ENCODE measurements around the gene FNBP1L. TPM values are rescaled to one million over a fixed set of nuclear protein-coding genes. Genes with fewer than 3 reads are reported as not detected.
A peak's percentile ranks its signal among the peaks of the same experiment; 100 is the strongest.

Gene FNBP1L
- total RNA-seq, 1 donor from 2014 or later = 162 TPM

DNA sequence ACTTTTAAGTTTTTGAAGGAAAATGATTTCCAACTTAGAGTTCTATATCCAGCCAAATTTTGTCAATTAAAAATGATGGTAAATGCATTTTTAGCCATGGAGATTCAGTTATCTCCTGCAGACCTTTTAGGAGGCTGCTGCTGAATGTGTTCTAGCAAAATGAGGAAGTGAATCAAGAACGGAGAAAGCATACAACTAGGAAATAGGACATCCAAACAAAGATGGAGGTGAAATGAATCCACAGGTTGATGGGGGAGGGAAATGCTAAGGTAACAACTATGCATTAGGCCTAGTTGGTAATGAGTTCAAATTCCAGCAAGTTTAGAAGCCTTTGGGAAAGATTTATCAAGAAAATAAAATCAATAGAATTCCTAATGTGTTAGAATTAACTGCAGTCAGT, 80.5 kb downstream of the FNBP1L start:
- peaks cover 27% of the 10 kb centered on the region for H3K79me2 ChIP-seq (ENCODE audit: low read depth)
- H3K27me3 Mint-ChIP-seq (ENCODE audit: insufficient read depth, low read depth) = no peaks in the 10 kb centered on the region
- H3K9ac ChIP-seq = no peak overlapping the region
- TF ChIP-seq, protein P1, sequence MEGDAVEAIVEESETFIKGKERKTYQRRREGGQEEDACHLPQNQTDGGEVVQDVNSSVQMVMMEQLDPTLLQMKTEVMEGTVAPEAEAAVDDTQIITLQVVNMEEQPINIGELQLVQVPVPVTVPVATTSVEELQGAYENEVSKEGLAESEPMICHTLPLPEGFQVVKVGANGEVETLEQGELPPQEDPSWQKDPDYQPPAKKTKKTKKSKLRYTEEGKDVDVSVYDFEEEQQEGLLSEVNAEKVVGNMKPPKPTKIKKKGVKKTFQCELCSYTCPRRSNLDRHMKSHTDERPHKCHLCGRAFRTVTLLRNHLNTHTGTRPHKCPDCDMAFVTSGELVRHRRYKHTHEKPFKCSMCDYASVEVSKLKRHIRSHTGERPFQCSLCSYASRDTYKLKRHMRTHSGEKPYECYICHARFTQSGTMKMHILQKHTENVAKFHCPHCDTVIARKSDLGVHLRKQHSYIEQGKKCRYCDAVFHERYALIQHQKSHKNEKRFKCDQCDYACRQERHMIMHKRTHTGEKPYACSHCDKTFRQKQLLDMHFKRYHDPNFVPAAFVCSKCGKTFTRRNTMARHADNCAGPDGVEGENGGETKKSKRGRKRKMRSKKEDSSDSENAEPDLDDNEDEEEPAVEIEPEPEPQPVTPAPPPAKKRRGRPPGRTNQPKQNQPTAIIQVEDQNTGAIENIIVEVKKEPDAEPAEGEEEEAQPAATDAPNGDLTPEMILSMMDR (IDR thresholded peaks at IDR 0.05) = no peak
- TF ChIP-seq EZH2phosphoT487 (IDR thresholded peaks at IDR 0.05) (no peak), EZH2 (IDR thresholded peaks at IDR 0.05) (no peak)
- H3K27ac ChIP-seq = peak overlapping the region; percentile 20
- no peaks in the 10 kb centered on the region for H3K9me3 ChIP-seq (ENCODE audit: low read depth)
- H3K9me3 Mint-ChIP-seq = no peaks in the 10 kb centered on the region
- H2AFZ ChIP-seq (replicated peaks) = no peak overlapping the region
- H3K4me2 ChIP-seq = no peak overlapping the region
- peaks cover 31% of the 10 kb centered on the region for H3K36me3 Mint-ChIP-seq
- no peaks in the 10 kb centered on the region for H3K4me1 ChIP-seq
- H3K4me3 Mint-ChIP-seq = no peak overlapping the region
- H3K36me3 ChIP-seq = peaks cover 32% of the 10 kb centered on the region
- no peak overlapping the region for H3K27ac Mint-ChIP-seq
- peaks cover 16% of the 10 kb centered on the region for H4K20me1 ChIP-seq (ENCODE audit: low read depth)
- no peak overlapping the region for H3K4me3 ChIP-seq
- H3F3A ChIP-seq (ENCODE audit: low read depth) = peaks cover 10% of the 10 kb centered on the region
- no peak for DNase-seq (ENCODE audit: low spot score)
- H3K27me3 ChIP-seq = no peaks in the 10 kb centered on the region
- no peaks in the 10 kb centered on the region for H3K4me1 Mint-ChIP-seq

DNA sequence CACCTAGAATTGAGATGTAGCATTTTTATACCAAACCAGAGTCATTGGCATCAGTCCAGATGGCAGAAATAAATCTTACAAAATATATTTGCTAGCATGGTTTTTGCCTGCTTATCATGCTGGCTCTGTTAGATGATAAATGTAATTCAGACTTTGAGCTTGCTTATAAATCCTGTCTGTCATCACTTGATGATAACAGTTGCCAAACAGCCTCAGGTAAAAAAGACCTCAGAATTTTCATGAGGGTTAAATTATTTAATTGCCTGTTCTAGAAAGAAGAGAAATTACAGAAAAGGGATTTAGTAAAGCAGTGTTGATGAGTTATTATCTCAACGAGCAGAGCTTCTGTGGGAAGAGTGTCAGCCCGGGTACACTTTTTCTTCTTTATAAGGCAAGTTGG, 83.3 kb downstream of the FNBP1L start:
- no peaks in the 10 kb centered on the region for H3K4me1 ChIP-seq
- H3K79me2 ChIP-seq (ENCODE audit: low read depth) = peaks cover 5% of the 10 kb centered on the region
- peaks cover 32% of the 10 kb centered on the region for H3F3A ChIP-seq (ENCODE audit: low read depth)
- H2AFZ ChIP-seq (replicated peaks) = no peak overlapping the region
- H3K36me3 Mint-ChIP-seq = peaks cover 29% of the 10 kb centered on the region
- no peak overlapping the region for H3K4me3 Mint-ChIP-seq
- no peak overlapping the region for H3K9ac ChIP-seq
- H3K36me3 ChIP-seq = peaks cover 49% of the 10 kb centered on the region
- H3K27ac ChIP-seq = no peak overlapping the region
- H4K20me1 ChIP-seq (ENCODE audit: low read depth) = peaks cover 8% of the 10 kb centered on the region
- H3K4me1 Mint-ChIP-seq = no peaks in the 10 kb centered on the region
- no peak overlapping the region for H3K4me2 ChIP-seq
- no peaks in the 10 kb centered on the region for H3K27me3 ChIP-seq
- H3K4me3 ChIP-seq = no peak overlapping the region
- H3K27me3 Mint-ChIP-seq (ENCODE audit: insufficient read depth, low read depth) = no peaks in the 10 kb centered on the region
- no peak for DNase-seq (ENCODE audit: low spot score)
- no peaks in the 10 kb centered on the region for H3K9me3 ChIP-seq (ENCODE audit: low read depth)
- TF ChIP-seq EZH2phosphoT487 (IDR thresholded peaks at IDR 0.05) (no peak), EZH2 (IDR thresholded peaks at IDR 0.05) (no peak)
- TF ChIP-seq, protein P1 (IDR thresholded peaks at IDR 0.05) = no peak
- H3K27ac Mint-ChIP-seq = no peak overlapping the region
- no peaks in the 10 kb centered on the region for H3K9me3 Mint-ChIP-seq

DNA sequence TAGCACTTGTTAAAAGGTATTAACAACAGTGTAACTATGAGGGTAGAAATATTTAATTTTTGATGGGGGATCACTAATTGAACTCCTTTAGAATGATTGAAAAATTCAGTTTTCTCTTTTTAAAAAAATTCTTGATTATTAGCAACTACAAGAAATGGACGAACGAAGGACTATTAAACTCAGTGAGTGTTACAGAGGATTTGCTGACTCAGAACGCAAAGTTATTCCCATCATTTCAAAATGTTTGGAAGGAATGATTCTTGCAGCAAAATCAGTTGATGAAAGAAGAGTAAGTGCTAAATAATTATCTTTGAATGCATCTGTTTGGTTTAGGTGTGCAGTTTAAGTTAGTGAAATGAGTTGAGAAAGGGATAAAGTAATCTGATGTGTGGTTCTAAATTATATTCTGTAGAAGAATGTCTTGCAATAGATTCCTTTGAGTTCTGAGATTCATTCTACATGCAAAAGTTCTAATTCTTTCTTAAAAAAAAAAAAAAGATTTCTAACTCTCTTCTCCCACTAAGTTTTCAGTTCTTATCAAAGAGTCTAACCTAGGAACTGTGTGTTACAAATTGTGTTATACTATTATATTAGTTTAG, 85.0 kb downstream of the FNBP1L start:
- no peak overlapping the region for H3K27ac ChIP-seq
- no peaks in the 10 kb centered on the region for H3K27me3 ChIP-seq
- TF ChIP-seq, protein P1 (IDR thresholded peaks at IDR 0.05) = no peak
- TF ChIP-seq EZH2phosphoT487 (IDR thresholded peaks at IDR 0.05) = no peak
- no peak for TF ChIP-seq EZH2 (IDR thresholded peaks at IDR 0.05)
- H3F3A ChIP-seq (ENCODE audit: low read depth) = peaks cover 46% of the 10 kb centered on the region
- Mint-ChIP-seq H3K9me3 (no peaks in the 10 kb centered on the region), H3K27ac (no peak overlapping the region), H3K4me1 (no peaks in the 10 kb centered on the region), H3K27me3 (ENCODE audit: insufficient read depth, low read depth) (no peaks in the 10 kb centered on the region), H3K36me3 (peaks cover 31% of the 10 kb centered on the region), H3K4me3 (no peak overlapping the region)
- peaks cover 5% of the 10 kb centered on the region for H3K79me2 ChIP-seq (ENCODE audit: low read depth)
- H3K9me3 ChIP-seq (ENCODE audit: low read depth) = no peaks in the 10 kb centered on the region
- H3K4me1 ChIP-seq = no peaks in the 10 kb centered on the region
- H3K4me2 ChIP-seq = no peak overlapping the region
- no peak overlapping the region for H3K9ac ChIP-seq
- H4K20me1 ChIP-seq (ENCODE audit: low read depth) = peaks cover 3% of the 10 kb centered on the region
- no peak for DNase-seq (ENCODE audit: low spot score)
- no peak overlapping the region for H2AFZ ChIP-seq (replicated peaks)
- H3K36me3 ChIP-seq = peaks cover 53% of the 10 kb centered on the region
- H3K4me3 ChIP-seq = no peak overlapping the region

All from neural progenitor cell (in vitro differentiated cells).